HepG2 (cell line): ENCODE measurements around the gene HDGF.

ENCODE experiments used
- CTCF ChIP-seq: sonication (generic); formaldehyde crosslinking; IDR thresholded peaks from 2 replicates; pipeline ENCODE4 v1.5.0; 2020; ENCODE audit warnings: mild to moderate bottlenecking, missing genetic modification reagents, moderate library complexity
- EZH2 ChIP-seq: conservative IDR thresholded peaks from 2 replicates; pipeline ENCODE4 v1.6.1; 2012; ENCODE audit warnings: mild to moderate bottlenecking, low read depth, low read length, moderate library complexity
- FOXK1 ChIP-seq: sonication (generic); formaldehyde crosslinking; IDR thresholded peaks from 2 replicates; pipeline ENCODE4 v1.4.0; 2020; ENCODE audit warnings: low read depth, missing genetic modification reagents, borderline replicate concordance
- GABPA ChIP-seq, 2 experiments: IDR thresholded peaks; 2 replicates each; pipeline ENCODE4 v1.6.1; 2011 to 2016; ENCODE audit warnings: low read depth in 2 of 2, low read length in 1 of 2, missing biosample characterization in 1 of 2, missing genetic modification characterization in 1 of 2
- HMGXB4 ChIP-seq, 2 experiments: sonication (generic) in 1 of 2; formaldehyde crosslinking in 1 of 2; IDR thresholded peaks; 2 replicates each; pipeline versions ENCODE4 v1.4.0 to v1.6.1; 2018 to 2020; ENCODE audit warnings: missing genetic modification reagents in 2 of 2, borderline replicate concordance in 1 of 2, low read depth in 1 of 2, mild to moderate bottlenecking in 1 of 2, missing biosample characterization in 1 of 2
- HOMEZ ChIP-seq: IDR thresholded peaks from 2 replicates; pipeline ENCODE4 v1.6.1; 2016; ENCODE audit warnings: low read depth
- HOXA9 ChIP-seq: sonication (generic); formaldehyde crosslinking; IDR thresholded peaks from 2 replicates; pipeline ENCODE4 v1.8.1; 2022; ENCODE audit warnings: missing genetic modification reagents, mild to moderate bottlenecking, moderate library complexity, borderline replicate concordance
- POLR2A ChIP-seq, 2 experiments: IDR thresholded peaks; 2 replicates each; pipeline ENCODE4 v1.6.1; 2011; ENCODE audit warnings: low read depth in 2 of 2, low read length in 2 of 2, mild to moderate bottlenecking in 1 of 2, moderate library complexity in 1 of 2; ENCODE audit not compliant: insufficient read depth in 1 of 2
- SKIL ChIP-seq: sonication (generic); formaldehyde crosslinking; IDR thresholded peaks from 2 replicates; pipeline ENCODE4 v1.8.0; 2022; ENCODE audit warnings: missing genetic modification reagents, mild to moderate bottlenecking, moderate library complexity, borderline replicate concordance
- TRIM22 ChIP-seq: fragments of 450-650 bp; IDR thresholded peaks from 2 replicates; pipeline ENCODE4 v1.6.1; 2017
- XRCC5 ChIP-seq: fragments of 200-400 bp; formaldehyde crosslinking; optimal IDR thresholded peaks from 2 replicates; pipeline ENCODE3; 2017; ENCODE audit warnings: mild to moderate bottlenecking, low read length
- ZNF251 ChIP-seq: sonication (generic); formaldehyde crosslinking; IDR thresholded peaks from 2 replicates; pipeline ENCODE4 v1.9.0; 2021; ENCODE audit warnings: mild to moderate bottlenecking, missing genetic modification reagents
- ZNF260 ChIP-seq: sonication (generic); formaldehyde crosslinking; IDR thresholded peaks from 2 replicates; pipeline ENCODE4 v1.4.0; 2020; ENCODE audit warnings: missing genetic modification reagents, low read depth, mild to moderate bottlenecking, borderline replicate concordance
- ZNF318 ChIP-seq: sonication (generic); formaldehyde crosslinking; IDR thresholded peaks from 2 replicates; pipeline ENCODE4 v1.4.0; 2020; ENCODE audit warnings: mild to moderate bottlenecking, missing genetic modification reagents

GRCh38 chr1:156767101-156767878 lies 15.8 kb upstream of the HDGF start, which contains the start of gene PRCC:
- peak; percentile 72 for TF ChIP-seq GABPA (IDR thresholded peaks at IDR 0.05; ENCODE audit: low read depth, low read length)
- peak; percentile 94 for TF ChIP-seq GABPA (CRISPR knock-in tag; IDR thresholded peaks at IDR 0.05; ENCODE audit: low read depth)
- no peak for TF ChIP-seq CTCF (CRISPR knock-in tag)
- no peak for TF ChIP-seq EZH2
- TF ChIP-seq POLR2A (IDR thresholded peaks at IDR 0.05; ENCODE audit: insufficient read depth in 1 of 2, low read depth in 2 of 2, low read length in 2 of 2): peak; percentile 49 to 73
- no peak for TF ChIP-seq TRIM22
- TF ChIP-seq ZNF251 (CRISPR knock-in tag): no peak
- TF ChIP-seq XRCC5: peak; percentile 62
- no peak for TF ChIP-seq HOMEZ (CRISPR knock-in tag)
- TF ChIP-seq ZNF318 (CRISPR knock-in tag): no peak; the same call in 1 of the 2 replicates
- TF ChIP-seq ZNF260: no peak
- TF ChIP-seq FOXK1 (CRISPR knock-in tag): peak; percentile 82; the same call in 1 of the 2 replicates
- no peak for TF ChIP-seq SKIL (CRISPR knock-in tag)
- 0 out of 2 replicates have a peak, but pooled peaks have one; percentile 68 for TF ChIP-seq HOXA9
- peak; percentile 83 to 97 for TF ChIP-seq HMGXB4 (CRISPR knock-in tag; IDR thresholded peaks at IDR 0.05; ENCODE audit: borderline replicate concordance in 1 of 2, low read depth in 1 of 2)
